MM.1S (cell line): ENCODE results near the gene ASNSD1.

ENCODE experiments used
- CTCF ChIP-seq: fragments of 300-600 bp; sonication (generic); IDR thresholded peaks from 2 replicates; pipeline ENCODE4 v1.5.1; 2016; ENCODE audit warnings: antibody characterized with exemption, low read length, mixed read lengths
- EZH2 ChIP-seq: fragments of 300-600 bp; sonication (generic); optimal IDR thresholded peaks from 2 replicates; pipeline ENCODE3; 2017; ENCODE audit warnings: low read depth, mild to moderate bottlenecking, antibody characterized with exemption, low read length, mixed read lengths

GRCh38 chr2:189660803-189661147, 484 bp upstream of the ASNSD1 start:
- TF ChIP-seq CTCF (no peak), EZH2 (no peak)
